Measurements from ENCODE around the gene RFC1.

DNA sequence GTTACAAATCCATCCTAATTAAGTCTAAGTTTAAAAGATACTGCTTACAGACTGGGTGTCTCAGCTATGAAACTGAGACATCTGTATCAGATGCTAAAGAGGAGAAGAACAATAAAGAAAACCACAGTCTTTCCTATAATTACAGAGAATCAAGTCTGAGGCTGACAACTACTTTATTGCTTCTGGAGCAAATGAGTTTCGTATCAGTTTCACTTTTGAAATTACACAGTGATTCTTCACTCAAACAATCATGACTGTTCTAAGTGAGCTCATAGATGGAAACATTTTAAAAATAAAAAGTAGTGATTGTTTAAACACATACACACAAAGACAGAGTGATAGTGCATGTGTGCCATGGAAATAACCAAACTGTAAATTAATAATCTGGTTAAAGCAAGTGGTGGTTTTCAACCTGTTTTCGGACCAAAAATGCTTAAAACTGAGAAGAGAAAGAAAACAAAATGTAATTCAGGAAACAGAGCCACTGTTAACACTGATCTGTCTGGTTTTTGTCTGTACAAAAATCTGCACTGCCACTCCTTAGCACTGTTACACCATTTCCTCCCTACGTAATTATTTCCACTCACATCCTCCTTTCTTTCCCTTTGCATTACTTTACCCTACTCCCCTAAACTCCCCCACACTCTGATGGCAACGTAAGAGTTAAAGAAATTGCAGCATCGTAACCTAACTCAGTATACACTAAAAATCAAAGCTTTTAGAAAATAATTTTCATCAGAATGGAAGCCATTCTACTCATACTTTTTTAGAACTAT is 12.5 kb downstream of the RFC1 start:
- TF ChIP-seq RFX5 (IDR thresholded peaks at IDR 0.05; ENCODE audit: low read depth, low read length) = no peak
- no peak for TF ChIP-seq ZNF347 (CRISPR knock-in tag; IDR thresholded peaks at IDR 0.05; ENCODE audit: low read depth)
- TF ChIP-seq POLR2A (conservative IDR thresholded peaks at IDR 0.05) = no peak
- TF ChIP-seq, protein P1, sequence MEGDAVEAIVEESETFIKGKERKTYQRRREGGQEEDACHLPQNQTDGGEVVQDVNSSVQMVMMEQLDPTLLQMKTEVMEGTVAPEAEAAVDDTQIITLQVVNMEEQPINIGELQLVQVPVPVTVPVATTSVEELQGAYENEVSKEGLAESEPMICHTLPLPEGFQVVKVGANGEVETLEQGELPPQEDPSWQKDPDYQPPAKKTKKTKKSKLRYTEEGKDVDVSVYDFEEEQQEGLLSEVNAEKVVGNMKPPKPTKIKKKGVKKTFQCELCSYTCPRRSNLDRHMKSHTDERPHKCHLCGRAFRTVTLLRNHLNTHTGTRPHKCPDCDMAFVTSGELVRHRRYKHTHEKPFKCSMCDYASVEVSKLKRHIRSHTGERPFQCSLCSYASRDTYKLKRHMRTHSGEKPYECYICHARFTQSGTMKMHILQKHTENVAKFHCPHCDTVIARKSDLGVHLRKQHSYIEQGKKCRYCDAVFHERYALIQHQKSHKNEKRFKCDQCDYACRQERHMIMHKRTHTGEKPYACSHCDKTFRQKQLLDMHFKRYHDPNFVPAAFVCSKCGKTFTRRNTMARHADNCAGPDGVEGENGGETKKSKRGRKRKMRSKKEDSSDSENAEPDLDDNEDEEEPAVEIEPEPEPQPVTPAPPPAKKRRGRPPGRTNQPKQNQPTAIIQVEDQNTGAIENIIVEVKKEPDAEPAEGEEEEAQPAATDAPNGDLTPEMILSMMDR (IDR thresholded peaks at IDR 0.05 in 2 of 3, conservative IDR thresholded peaks at IDR 0.05 in 1 of 3; ENCODE audit: insufficient read depth in 2 of 3, low read depth in 1 of 3, low read length in 3 of 3) = no peak
- no peak for TF ChIP-seq ILK (tag; IDR thresholded peaks at IDR 0.05; ENCODE audit: borderline replicate concordance, low read depth)
- TF ChIP-seq ZNF707 (CRISPR knock-in tag; conservative IDR thresholded peaks at IDR 0.05) = no peak
